GM23338 (cell line): ENCODE measurements around the gene GPSM1.

Experiments used
- CREB1 ChIP-seq: fragments of 250-450 bp; sonication (Bioruptor Pico); IDR thresholded peaks from 2 replicates; pipeline ENCODE4 v1.5.0; 2020; ENCODE audit warnings: low read depth, mild to moderate bottlenecking, moderate library complexity
- EZH2 ChIP-seq: fragments of 200-600 bp; sonication (generic); IDR thresholded peaks from one replicate; pipeline ENCODE4 v1.8.0; 2017; ENCODE audit warnings: antibody characterized with exemption, mild to moderate bottlenecking, low read depth; ENCODE audit not compliant: unreplicated experiment
- EZH2phosphoT487 ChIP-seq: fragments of 200-600 bp; sonication (generic); IDR thresholded peaks from one replicate; pipeline ENCODE4 v1.8.1; 2018; ENCODE audit warnings: antibody characterized with exemption; ENCODE audit not compliant: unreplicated experiment
- JUNB ChIP-seq: IDR thresholded peaks from one replicate; pipeline ENCODE4 v1.6.1; 2016; ENCODE audit warnings: antibody characterized with exemption; ENCODE audit not compliant: unreplicated experiment
- NANOG ChIP-seq: IDR thresholded peaks from 2 replicates; pipeline ENCODE4 v1.6.1; 2016; ENCODE audit warnings: antibody characterized with exemption, borderline replicate concordance
- POLR2AphosphoS5 ChIP-seq: IDR thresholded peaks from 2 replicates; pipeline ENCODE4 v1.6.1; 2016; ENCODE audit warnings: antibody characterized with exemption, low read depth
- STAT1 ChIP-seq: IDR thresholded peaks from one replicate; pipeline ENCODE4 v1.6.1; 2016; ENCODE audit warnings: antibody characterized with exemption; ENCODE audit not compliant: unreplicated experiment
- ZNF114 ChIP-seq: fragments of 250-450 bp; sonication (Bioruptor Pico); IDR thresholded peaks from 2 replicates; pipeline ENCODE4 v1.5.0; 2020; ENCODE audit warnings: mild to moderate bottlenecking, moderate library complexity
- ZNF331 ChIP-seq: fragments of 250-450 bp; sonication (Bioruptor Pico); IDR thresholded peaks from 2 replicates; pipeline ENCODE4 v1.5.0; 2020; ENCODE audit warnings: low read depth, mild to moderate bottlenecking, moderate library complexity
- TF ChIP-seq, protein P1 (sequence below), 2 experiments: fragments of 200-600 bp in 1 of 2; sonication (generic) in 1 of 2; conservative IDR thresholded peaks; 2 replicates each; pipeline versions ENCODE4 v1.5.1 to v1.6.1; 2016 to 2017; ENCODE audit warnings: antibody characterized with exemption in 2 of 2, low read depth in 2 of 2, mild to moderate bottlenecking in 2 of 2, moderate library complexity in 1 of 2
- TF ChIP-seq, protein P2 (sequence below): IDR thresholded peaks from one replicate; pipeline ENCODE4 v1.6.1; 2018; ENCODE audit warnings: antibody characterized with exemption; ENCODE audit not compliant: unreplicated experiment
- TF ChIP-seq, protein P3 (sequence below): IDR thresholded peaks from 2 replicates; pipeline ENCODE4 v1.6.1; 2016; ENCODE audit warnings: antibody characterized with exemption

DNA sequence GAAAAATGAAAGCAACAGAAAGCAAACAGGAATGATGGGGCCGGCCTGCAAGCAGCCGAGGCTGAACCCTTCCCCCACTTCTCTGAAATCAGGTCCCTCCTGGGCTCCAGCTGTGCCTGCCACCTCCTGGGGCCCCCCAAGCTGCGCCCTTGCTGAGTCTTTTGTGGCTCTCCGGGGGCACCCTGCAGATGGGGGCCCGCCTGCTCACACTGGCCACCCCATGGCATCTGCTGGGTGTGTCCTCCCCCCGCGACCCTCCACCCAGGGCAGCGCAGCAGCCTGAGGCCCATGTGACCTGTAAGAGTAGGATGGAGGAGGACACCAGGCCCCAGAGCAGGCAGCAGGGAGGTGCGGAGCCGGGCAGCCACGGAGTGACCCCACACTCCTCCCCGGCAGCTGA, 5.7 kb downstream of the GPSM1 start:
- TF ChIP-seq, protein P1, sequence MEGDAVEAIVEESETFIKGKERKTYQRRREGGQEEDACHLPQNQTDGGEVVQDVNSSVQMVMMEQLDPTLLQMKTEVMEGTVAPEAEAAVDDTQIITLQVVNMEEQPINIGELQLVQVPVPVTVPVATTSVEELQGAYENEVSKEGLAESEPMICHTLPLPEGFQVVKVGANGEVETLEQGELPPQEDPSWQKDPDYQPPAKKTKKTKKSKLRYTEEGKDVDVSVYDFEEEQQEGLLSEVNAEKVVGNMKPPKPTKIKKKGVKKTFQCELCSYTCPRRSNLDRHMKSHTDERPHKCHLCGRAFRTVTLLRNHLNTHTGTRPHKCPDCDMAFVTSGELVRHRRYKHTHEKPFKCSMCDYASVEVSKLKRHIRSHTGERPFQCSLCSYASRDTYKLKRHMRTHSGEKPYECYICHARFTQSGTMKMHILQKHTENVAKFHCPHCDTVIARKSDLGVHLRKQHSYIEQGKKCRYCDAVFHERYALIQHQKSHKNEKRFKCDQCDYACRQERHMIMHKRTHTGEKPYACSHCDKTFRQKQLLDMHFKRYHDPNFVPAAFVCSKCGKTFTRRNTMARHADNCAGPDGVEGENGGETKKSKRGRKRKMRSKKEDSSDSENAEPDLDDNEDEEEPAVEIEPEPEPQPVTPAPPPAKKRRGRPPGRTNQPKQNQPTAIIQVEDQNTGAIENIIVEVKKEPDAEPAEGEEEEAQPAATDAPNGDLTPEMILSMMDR (conservative IDR thresholded peaks at IDR 0.05; ENCODE audit: low read depth in 2 of 2), result no peak
- TF ChIP-seq EZH2 (no peak), EZH2phosphoT487 (no peak), JUNB (no peak), POLR2AphosphoS5 (no peak), CREB1 (CRISPR knock-in tag) (no peak), STAT1 (no peak), ZNF114 (no peak), ZNF331 (CRISPR knock-in tag) (no peak), NANOG (no peak)
- TF ChIP-seq, protein P2, sequence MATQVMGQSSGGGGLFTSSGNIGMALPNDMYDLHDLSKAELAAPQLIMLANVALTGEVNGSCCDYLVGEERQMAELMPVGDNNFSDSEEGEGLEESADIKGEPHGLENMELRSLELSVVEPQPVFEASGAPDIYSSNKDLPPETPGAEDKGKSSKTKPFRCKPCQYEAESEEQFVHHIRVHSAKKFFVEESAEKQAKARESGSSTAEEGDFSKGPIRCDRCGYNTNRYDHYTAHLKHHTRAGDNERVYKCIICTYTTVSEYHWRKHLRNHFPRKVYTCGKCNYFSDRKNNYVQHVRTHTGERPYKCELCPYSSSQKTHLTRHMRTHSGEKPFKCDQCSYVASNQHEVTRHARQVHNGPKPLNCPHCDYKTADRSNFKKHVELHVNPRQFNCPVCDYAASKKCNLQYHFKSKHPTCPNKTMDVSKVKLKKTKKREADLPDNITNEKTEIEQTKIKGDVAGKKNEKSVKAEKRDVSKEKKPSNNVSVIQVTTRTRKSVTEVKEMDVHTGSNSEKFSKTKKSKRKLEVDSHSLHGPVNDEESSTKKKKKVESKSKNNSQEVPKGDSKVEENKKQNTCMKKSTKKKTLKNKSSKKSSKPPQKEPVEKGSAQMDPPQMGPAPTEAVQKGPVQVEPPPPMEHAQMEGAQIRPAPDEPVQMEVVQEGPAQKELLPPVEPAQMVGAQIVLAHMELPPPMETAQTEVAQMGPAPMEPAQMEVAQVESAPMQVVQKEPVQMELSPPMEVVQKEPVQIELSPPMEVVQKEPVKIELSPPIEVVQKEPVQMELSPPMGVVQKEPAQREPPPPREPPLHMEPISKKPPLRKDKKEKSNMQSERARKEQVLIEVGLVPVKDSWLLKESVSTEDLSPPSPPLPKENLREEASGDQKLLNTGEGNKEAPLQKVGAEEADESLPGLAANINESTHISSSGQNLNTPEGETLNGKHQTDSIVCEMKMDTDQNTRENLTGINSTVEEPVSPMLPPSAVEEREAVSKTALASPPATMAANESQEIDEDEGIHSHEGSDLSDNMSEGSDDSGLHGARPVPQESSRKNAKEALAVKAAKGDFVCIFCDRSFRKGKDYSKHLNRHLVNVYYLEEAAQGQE, result no peak
- TF ChIP-seq, protein P3, sequence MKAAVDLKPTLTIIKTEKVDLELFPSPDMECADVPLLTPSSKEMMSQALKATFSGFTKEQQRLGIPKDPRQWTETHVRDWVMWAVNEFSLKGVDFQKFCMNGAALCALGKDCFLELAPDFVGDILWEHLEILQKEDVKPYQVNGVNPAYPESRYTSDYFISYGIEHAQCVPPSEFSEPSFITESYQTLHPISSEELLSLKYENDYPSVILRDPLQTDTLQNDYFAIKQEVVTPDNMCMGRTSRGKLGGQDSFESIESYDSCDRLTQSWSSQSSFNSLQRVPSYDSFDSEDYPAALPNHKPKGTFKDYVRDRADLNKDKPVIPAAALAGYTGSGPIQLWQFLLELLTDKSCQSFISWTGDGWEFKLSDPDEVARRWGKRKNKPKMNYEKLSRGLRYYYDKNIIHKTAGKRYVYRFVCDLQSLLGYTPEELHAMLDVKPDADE, result no peak
